ENCODE measurements around the gene SWT1.

- TF ChIP-seq GATA2 (IDR thresholded peaks at IDR 0.05; ENCODE audit: low read depth, low read length) (no peak), GATA3 (IDR thresholded peaks at IDR 0.05; ENCODE audit: low read depth, low read length) (no peak)
Observed at GRCh38 chr1:185337246-185337645, 180.3 kb downstream of the SWT1 start.
